ENCODE measurements around the gene PACSIN2.
A peak's percentile ranks its signal among the peaks of the same experiment; 100 is the strongest.
"Not testable (repeated sequence)": the region's sequence is repeated elsewhere in the genome, so short reads cannot be mapped to it uniquely, and the experiment has no call there.

The PACSIN2 gene

DNA sequence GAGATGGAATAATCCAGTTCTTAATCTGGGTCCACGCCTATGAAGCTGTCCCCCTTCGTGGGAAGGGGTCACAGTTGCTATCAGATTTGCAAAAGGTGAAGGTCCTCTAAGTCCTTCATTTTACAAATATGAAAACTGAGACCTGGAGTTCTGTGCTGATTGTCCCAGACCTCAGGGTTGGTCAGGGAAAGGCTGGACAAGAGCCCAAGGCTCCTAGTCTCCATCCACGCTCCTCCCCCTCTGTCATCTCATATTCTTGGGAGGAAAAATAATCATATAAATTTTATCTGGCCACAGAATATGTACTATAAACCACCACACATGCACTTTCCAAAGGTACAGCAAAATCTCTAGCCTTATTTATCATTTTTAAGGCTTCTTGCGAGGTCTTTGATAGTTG is 5.5 kb downstream of the PACSIN2 start:
- no peak for DNase-seq

DNA sequence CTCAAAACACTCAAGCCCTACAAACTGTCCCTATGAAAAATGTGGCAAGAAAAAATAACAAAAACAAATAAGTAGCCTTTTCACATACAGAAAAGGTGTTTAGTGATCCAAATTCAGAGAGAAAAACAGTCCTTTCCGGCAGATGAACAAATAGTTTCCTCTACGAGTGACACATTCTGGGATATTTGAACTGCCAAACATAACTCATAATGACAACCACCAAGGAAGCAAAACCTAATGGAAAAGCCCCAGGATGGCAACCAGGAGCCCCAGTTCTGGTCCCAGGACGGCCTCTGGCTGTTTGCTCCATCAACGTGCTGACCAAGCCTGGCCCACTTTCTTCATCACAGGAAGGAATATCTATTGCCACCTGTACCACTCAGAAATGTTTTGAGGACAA is 6.0 kb downstream of the PACSIN2 start:
- DNase-seq = no peak

DNA sequence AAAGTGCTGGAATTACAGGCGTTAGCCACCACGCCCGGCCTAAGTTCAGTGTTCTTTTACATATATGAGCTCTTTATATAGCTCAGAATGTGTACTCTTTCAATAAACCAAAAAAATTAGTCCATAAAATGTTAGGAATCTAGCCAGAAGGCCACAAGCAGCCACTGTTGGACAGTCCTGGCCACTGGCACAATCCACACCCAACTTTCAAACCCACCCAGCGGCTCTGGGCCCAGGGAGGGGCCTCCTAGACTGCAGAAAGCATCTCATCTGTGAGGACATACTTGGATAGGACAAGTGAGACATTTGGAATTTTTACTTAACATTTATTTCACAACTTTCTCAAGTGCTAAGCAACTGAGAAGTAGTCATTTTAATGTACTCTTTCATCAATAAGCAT is 6.4 kb downstream of the PACSIN2 start:
- no peak for DNase-seq

DNA sequence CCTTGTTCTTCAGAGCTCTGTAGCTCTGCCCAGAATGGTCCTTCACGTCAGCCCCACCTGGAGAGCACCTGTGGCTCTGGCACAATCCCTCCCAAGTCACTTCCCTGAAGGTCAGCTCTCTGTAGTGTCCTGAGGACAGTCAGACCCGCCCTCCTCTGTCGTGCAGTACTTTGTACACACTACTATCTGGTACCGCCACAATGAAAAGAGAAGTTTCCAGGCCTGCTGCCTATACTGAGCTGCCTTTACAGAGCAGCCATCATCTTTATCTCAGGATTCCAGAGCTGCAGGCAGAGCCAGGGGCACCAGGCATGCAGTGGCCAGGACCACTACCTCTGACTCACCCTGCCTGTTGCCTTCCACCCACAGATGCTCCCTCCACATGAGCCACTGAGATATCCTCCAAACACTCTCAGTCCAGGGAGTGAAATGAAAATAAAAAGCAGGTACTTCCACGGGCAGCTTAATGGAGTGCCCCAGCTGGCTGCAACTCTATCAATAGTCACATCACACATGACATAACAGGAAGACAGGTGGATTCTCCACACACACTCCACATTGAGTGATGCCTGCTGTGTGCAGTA is 7.3 kb downstream of the PACSIN2 start:
- no peak for DNase-seq

DNA sequence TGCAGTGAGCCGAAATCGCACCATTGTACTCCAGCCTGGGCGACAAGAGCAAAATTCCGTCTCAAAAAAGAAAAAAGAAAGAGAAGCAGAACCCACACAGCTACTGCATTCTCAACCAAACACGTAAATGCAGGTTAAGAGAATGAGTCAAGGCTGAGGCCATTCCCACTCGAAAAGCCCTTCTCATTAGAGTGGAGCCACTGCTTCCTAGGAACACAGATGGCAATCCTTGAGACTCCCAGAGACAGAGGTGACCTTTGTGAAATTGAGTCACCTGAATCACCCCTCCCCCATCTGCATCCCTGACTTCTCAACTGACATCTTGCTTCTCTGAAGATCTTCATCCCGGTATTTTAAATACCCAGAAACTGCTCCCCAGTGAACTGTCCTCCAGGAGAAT is 8.2 kb downstream of the PACSIN2 start:
- no peak for DNase-seq

DNA sequence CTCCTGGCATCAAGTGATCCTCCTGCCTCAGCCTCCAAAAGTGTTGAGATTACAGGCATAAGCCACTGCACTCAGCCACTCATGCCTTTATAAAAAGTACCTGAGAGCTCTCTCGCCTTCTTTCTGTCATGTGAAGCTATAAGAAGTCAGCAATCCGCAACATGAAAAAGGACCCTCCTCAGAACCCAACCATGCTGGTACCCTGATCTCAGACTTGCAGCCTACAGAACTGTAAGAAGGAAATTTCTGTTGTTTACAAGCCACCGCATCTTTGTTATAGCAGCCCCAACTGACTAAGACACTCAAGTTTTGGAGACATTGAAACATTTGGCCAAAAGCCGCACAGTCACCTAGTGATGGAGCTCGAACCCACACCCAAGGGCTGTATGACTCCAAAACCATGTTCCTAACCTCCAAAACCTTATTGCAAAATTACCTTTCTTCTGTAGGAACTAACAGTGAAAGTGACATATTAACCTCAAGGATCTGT is 8.9 kb downstream of the PACSIN2 start:
- DNase-seq = no peak

DNA sequence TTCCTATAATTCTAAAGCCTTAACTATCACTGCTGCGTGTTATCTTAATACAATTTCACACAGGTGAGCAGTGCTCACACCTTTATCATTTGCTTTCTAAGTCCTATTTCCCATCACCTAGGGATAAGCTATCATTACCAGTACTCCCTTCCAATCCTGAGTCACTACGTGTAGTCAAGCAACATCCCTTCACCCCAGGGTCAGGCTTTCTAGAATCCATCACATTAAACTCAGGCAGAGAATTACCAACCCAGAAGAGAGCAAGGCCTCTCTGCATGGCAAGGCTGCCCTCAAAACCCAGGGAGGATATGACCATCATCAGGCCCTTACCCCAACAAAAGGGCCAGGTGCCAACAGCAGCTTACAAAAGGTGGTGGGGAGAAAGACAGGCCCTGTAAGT is 9.8 kb downstream of the PACSIN2 start:
- DNase-seq = no peak

DNA sequence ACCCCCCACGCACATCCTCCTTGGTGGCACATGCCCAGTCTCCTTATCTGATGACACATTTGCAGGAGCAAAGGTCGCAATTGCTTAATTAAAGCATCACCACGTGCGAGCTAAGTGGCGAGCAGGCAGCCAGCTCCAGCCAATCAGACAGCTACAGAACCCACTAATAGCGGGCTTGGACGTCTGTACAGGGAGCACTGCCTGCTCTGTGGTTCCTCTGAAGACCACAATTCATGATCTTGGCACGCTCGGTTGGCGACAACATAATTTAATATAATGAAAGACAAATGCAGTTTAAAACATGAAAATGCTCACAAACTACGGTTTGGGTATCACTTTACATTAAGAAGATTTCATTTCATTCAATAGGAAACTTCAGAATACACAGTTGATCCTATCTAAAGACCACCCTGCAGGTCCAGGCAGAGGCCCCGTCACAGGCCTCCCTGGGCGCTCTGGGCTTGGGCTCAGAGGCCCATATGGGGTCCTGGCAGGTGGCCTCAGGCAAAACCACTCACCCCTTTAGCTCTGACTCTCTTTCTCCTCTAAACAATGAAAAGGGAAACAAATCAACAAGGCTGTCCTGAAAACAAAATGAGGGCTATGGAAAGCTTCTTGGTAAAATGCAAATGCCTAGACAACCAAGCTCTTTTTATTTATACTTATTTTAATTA is 10.4 kb downstream of the PACSIN2 start:
- DNase-seq = no peak

DNA sequence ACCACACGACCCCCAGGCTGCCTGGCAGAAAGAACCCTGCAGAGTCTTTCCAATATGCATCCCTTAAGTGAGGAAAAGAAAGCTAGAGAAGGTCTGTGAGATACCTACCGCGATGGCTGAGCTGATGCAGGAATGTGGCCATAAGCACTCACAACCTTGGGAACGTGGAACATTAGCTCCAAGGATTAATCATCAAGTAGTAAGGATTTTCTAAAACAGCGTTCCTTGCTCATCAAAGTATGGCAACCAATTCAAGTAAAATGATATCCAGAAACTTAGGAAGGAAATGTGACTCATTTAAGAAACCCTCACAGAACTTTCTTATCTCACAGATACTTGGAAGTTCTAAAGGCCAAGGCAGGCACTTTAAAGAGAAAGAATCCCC is 12.8 kb downstream of the PACSIN2 start:
- DNase-seq = no peak

DNA sequence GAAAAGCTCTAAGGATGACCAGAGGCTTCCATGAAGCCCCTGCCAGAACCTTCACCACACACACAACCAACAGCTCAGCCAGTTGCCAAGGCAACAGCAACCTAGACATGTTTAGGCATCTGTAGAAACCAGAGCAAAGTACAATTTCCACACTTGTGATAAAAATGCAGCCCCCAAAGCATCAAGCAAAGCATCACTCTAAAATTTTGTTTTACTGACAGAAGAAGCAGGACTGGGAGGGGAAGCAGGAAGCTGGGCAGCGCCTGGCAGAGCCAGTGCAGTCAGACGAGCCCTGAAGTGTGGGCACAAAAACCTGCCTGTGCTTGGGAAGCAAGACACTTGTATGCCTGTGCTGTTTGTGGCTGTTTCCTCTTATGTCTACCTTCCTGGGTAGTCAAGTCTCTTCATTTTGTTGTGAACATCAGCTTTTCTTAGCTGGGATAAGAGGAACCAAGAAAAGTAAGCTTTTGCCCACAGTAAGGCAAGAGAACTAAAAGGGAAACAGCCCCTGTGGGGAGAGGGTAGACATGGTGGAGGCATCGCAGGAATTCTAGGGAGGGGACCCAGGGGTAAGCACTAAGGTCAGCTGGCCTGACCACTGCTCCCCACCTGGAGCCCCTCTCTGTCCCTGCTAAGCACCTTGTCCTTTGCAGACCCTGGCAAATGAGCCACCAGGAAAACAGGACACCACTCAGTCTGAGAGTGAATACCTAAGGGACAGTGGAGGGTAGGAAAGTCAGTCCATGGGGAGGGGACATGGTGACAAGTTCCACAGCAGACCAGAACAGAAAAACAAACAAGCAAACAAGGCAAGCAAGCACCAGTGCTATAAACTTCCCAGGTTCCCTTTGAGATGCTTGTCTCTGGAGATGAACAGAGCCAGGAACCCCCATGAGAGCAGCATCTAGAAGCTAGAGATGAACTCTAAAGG is 13.4 kb downstream of the PACSIN2 start:
- no peak for DNase-seq

DNA sequence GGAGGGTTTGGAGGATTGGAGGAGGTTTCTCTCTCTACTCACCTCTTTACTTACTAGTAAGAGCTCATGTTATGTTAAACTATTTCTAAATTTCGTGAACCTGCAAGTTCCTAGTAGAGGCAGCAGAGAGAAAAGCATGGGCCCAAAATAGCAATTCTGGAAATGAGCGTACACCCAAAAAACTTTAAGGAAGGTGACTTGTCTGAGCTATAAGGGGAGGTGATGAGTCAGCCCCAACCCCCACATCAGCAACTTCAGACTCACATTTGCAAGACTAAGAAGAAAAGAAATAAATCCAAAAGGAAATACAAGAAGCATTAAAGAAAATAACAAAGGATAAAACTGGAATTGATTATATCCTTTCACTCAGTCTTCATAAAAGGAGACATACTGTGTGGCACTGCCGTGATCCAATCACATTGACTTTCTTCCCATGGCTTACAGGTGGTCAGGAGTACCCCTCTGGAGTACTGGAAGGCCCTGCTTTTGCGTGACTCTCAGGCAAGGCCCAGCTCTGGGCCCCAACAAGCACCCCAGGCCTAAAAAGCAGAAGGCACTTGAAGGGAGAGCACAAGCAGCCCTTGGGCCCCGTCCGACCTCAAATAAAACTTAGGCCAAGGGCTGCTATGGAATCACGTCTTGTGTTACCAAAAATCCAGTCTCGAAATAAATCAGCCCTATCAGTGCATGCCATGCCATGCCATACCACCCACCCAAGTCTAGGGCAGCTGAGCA is 14.3 kb downstream of the PACSIN2 start:
- DNase-seq = peak; percentile 28

DNA sequence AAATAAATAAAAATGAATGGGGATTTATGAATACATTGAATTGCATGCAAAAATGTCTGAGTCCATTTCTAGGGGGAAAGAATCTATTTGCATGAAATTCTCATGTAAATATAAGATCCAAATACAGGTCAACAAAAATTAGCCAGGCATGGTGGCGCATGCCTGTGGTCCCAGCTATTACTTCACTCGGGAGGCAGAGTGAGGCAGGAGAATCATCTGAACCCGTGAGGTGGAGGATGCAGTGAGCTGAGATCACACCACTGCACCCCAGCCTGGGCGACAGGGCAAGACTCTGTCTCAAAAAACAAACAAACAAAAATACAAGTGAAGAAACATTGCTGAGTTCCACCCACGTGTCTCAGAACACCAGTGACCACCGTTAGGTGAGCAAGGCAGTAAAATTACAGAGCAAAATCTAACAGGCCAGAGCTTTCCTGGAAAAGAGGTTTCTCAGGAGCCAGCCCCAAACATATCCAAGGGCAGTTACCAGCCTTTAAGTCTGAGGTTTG is 17.3 kb downstream of the PACSIN2 start:
- DNase-seq = no peak

DNA sequence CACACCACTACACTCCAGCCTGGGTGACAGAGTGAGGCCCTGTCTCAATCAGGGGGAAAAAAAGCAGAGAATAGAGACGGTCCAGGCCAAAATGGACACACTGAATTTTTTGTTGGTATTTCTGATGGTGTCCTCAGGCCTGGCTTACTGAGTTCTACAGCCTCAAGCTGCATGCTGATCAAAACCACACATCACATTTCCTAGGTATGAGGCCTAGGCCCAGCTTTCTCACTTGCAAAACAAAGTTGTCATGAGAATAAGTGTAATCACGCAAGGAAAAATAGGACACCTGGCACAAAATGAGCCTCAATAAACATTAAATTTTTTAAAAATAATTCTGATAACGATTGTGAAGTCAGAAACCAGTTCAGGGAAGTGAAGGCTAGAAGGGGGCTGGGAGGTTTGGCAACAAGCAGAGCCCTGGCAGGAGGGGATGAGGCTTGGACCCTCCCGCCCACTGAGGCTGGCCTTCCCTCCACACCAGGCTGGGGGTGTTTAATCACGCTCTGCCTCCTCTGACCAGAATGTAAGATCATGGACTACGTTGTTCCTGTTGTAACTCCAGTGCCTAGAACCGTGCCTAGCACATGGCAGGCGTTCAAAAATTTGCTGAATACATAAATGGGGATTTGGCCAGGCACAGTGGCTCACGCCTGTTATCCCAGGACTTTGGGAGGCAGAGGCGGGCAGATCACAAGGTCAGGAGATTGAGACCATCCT is 18.1 kb downstream of the PACSIN2 start:
- DNase-seq = no peak

DNA sequence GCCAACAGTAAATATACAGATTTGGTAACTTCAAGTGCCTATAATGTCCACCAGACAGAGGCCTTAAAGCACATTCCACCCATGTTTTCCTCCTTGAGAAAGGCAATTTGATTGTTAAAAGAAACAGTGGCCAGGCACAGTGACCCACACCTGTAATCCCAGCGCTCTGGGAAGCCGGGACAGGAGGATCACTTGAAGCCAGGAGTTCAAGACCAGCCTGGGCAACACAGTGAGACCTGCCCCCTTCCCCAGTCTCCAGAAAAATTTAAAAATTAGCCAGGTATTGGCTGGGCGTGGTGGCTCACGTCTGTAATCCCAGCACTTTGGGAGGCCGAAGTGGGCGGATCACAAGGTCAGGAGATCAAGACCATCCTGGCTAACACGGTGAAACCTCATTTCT is 19.3 kb downstream of the PACSIN2 start:
- DNase-seq = not testable (repeated sequence)

DNA sequence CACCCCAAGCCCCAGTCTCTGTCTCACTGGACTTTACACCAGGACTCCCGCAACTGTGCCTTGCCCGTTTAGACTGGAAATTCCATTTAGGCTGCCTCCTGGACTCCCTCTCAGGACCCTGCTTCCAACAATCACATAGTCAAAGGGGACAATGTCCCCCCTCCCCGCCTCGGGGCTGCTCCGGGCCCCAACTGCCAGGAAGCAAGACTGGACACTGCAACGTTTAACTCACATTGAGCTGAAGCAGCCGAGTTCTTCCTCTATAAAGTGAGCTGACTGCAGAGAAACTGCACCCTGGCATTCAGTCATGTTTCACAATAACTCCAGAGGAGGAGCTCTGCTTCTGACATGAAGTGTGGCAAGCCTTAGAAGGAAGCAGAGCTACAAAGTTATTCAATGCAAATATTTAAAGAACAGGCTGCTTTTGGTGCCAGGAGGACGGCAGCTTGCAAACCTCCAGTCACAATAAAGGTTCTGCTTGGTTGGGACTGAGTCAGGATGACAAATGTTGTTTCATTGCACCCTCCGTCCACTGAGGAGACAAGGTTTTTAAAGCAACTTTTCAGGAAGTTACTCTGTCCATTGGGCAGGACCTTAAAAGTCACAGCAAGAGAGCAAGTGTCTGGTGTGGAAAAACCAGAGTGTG is 19.9 kb downstream of the PACSIN2 start:
- DNase-seq = no peak

DNA sequence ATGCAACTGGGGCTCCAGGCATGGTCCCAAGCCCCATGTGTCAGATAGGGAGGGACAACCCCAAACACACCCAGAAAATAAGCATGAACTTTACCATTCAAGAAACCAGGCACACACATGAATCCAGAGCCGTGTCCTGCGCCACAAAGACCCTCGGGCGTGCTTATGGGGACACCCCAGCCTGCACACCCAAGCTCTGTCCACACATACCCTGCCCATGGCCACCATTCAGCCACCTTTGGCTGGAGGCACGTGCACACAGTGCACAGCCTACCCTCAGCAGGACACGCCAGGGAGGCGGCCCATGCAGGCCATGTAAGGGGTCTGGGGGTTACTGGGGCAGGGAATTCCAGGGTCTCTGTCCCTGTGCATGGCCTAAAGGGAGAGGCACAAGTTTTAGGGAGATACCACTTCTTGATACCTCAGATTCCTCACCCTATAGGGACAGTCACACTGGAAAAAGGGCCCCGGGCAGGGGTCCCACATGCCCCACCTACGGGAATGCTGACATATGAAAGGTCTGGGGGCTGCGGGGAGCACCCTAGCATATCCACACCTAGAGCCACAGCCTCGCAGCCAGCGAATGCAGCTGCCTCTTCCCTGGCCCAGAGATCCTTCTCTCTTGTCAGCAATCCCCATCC is 20.6 kb downstream of the PACSIN2 start:
- no peak for DNase-seq

DNA sequence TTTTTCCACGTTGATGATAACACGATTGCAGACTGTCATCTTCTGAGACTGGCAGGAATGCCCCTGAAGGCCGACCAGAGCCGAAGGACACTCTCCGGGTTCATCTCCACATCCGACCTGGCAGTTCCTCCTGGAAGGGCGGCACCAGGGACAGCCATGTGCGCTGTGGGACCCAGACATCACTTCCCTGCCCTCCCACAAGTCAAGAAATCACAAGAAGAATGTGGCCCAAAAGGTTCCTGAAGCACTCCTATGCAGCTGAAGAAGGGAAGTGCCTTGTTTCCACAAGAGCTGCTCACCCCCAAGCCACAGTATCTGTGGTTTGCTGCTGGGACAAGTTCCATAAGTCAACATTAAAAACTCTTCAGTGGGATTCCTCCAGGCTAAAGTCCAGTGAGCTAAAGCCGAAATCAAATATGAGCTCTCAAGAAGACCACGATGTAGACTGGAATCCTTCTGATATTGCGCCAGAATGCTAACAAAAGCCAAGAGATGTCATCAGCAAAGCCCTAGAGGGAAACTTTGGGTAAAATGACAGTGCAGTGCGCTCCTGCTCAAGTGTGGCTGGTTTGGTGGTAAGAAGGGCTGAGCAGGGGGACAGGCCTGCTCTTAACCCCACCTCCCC is 21.2 kb downstream of the PACSIN2 start:
- DNase-seq = no peak

DNA sequence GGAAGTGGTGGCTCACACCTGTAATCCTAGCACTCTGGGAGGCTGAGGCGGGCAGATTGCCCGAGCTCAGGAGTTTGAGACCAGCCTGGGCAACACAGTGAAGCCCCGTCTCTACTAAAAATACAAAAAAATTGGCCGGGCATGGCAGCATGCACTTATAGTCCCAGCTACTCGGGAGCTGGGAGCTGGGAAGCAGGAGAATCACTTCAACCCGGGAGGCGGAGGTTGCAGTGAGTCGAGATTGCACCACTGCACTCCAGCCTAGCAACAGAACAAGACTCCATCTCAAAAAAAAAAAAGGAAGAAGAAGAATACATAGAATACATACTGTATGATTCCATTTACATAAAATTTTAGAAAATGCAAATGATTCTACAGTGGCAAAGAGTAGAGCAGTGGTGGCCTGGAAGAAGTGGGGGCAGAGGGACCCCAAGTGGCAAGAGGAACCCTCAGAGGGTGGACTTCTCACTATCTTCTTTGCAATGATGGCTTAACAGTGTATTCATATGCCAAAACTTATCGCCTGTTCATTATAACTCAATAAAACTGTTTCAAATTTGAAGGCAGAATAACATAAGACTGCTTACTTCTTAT is 22.0 kb downstream of the PACSIN2 start:
- DNase-seq = no peak

DNA sequence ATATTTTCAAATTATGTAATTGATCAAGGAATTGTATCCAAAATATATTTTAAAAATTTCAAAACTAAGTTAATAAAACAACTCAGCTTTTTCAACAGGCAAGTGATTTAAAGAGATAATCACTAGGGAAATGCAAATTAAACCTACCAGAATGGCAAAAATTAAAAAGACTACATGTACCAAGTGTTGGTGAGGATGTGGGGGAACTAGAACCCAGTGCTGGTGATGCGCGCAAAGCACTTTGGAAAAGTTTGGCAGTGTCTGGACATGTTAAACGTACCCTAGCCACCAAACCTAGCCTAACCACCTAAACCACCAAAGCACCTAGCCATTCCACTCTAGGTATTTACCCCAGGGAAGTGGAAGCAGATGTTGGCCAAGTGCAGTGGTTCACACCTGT is 22.9 kb downstream of the PACSIN2 start:
- DNase-seq = no peak

DNA sequence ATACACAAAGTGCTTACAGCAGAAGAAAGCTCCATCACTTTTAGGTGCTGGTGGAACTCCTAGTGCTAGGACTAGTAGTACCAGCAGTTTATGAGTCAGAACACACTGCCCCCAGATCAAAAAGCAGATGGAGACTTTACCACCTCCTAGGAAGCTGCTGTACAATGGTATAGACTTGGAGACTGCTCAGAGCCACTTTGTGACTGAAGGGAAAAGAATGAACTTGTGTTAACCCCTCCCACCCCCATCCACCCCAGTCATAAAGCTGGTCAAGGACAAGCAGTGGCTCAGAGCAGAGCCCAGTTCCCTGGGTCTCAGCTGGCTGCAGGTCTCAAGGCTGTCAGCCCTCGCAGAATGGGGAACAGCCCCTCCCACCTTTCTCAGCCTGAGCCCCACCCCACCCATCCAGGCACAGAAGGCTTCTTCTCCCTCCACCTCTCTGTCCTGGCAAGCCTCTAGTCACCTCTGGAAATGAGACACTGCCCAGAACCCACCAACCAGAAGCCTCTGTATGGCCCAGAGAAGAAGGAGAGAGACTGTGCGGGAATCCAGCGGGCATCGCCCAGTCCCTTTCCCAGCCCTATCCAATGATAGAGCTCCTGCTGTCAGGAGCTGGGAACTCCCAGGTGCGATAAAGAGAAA is 23.8 kb downstream of the PACSIN2 start:
- DNase-seq = no peak
